HG03039 (cell line): ENCODE data around the gene CLEC17A.

Source experiments
- ATAC-seq: cut with Tn5 transposase; IDR thresholded peaks from one replicate; pipeline ENCODE4 v1.9.1; 2021; ENCODE audit warnings: mild to moderate bottlenecking, moderate library complexity; ENCODE audit not compliant: unreplicated experiment

CLEC17A gene

DNA sequence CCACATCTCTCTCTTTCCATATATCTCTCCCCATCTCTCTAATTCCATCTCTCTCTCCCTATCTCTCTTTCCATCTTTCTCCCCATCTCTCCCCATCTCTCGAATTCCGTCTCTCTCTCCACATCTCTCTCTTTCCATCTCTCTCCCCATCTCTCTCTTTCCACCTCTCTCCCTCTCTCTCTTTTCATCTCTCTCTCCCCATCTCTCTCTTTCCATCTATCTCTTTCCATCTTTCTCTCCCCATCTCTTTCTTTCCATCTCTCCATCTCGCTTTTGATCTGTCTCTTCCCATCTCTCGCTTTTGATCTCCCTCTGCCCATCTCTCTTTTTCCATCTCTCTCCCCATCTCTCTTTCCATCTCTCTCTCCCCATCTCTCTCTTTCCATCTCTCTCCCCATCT, 66.1 kb downstream of the CLEC17A start:
- no peak for ATAC-seq

GRCh38 chr19:14650161-14650560, 67.3 kb downstream of the CLEC17A start:
- ATAC-seq = no peak

DNA sequence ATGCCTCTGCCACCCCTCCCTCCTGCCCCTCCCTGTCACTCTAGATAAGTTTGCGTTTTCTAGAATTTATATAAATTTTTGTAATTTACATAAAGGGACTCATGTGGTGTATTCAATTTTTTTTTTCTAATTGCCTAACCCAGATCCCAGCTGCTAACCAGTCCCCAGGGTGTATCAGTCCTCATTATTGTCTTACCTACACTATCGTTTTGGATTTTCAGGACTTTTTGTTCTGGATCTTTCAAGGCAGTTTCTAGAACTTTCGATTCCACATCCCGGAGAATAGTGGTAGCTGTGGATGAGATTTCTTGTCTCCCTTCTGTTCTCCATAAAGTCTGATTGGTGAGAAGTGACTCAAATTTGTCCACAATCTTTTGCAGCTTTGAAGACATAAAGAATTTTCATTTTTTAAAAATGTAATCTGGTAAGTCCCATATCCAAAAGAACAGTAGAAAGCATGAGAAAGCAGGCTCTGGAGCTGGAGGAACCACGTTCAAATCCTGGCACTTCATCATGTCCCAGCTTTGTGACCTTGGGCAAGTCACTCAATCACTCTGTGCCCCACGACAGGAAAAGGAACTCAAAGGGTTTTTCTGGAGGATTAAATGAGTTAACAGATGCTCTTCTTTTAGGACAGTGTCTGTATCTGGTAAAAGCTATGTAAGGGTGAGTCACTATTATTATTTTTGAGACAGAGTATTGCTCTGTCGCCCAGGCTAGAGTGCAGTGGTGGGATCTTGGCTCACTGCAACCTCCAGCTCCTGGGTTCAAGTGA, 72.1 kb downstream of the CLEC17A start:
- no peak for ATAC-seq

- no peak for ATAC-seq
These were observed 72.8 kb downstream of the CLEC17A start for GRCh38 chr19:14655726-14656125.

DNA sequence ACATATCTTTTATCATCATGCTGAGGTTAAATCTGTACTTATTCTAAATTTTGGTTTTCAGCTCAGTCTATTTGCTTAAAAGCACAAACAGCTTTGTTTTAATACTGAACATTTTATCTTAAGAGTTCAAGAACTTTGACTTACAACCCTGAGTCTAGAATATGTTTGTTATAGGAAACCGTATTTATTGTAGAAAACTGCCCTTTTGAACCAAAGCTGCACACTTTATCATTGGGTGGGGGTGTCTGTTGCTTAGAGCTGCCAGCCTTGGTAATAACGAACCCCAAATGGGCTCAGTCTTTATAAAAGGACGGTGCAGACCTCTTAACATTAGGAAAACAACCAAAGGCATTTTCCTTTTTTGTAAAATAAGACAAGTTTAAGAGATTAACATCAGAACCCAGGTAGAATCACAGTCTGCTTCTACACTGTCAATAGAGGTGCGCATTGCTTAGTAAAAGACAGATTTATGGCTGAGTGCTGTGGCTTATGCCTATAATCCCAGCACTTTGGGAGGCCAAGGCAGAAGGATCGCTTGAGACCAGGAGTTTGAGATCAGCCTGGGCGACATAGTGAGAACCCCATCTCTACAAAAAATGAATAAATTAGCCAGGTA, 77.1 kb downstream of the CLEC17A start:
- ATAC-seq = no peak

DNA sequence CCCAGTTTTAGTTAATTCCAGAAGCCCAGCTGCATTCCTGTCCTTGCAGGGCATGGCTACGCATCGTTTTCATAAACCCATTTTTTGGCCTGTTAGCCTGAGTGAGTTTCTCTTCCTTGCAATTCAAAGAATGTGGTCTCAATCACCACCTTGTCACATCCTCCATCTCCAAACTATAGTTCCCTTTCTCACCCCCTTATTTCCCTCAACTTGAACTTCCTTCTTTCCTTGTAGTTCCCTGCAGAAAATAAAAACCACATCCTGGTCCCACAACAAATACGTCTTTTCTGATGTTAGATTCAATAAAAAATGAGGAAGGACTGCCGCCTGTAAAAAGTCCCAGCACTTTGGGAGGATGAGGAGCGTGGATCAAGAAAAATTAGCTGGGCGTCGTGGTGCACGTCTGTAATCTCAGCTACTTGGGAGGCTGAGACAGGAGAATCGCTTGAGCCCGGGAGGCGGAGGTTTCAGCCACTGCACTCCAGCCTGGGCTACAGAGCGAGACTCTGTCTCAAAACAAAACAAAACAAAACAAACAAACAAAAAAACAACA, 78.6 kb downstream of the CLEC17A start:
- ATAC-seq = no peak
